Activated T-helper 1 cell treated with anti-CD3 and anti-CD28 coated beads, Interleukin-2, amount 50 U/mL, for 16 hours (primary cell): ENCODE measurements around the gene ZBTB49.
"Not testable (repeated sequence)": the region's sequence is repeated elsewhere in the genome, so short reads cannot be mapped to it uniquely, and the experiment has no call there.

Experiments
- DNase-seq, 2 donors: peaks; one replicate each; pipeline ENCODE4 v3.0.0-alpha.2; 2020; ENCODE audit warnings: low read depth in 1 of 2, low spot score in 1 of 2

Gene ZBTB49

GRCh38 chr4:4289941-4290850 is at the start of gene ZBTB49, which contains the start of gene LYAR:
Gene ZBTB49, plus strand, starts transcription at chr4:4290251. Its CDS starts 9,695 bp downstream, at chr4:4299946.
Gene LYAR, minus strand, starts transcription at chr4:4290154. Its CDS starts 6,412 bp downstream, at chr4:4283742.
- peak; percentile 95 to 97 for DNase-seq

- DNase-seq: no peak
Observed at GRCh38 chr4:4245172-4245571, 44.9 kb upstream of the ZBTB49 start.

- DNase-seq: no peak
Observed at GRCh38 chr4:4247696-4248028, 42.4 kb upstream of the ZBTB49 start.

GRCh38 chr4:4248029-4248884 is 41.8 kb upstream of the ZBTB49 start, which contains the start of gene TMEM128:
Gene TMEM128, minus strand, starts transcription at chr4:4248223. Its CDS starts 21 bp downstream, at chr4:4248202.
- DNase-seq: peak; percentile 85 to 86

- no peak for DNase-seq
Observed at GRCh38 chr4:4248885-4249203, 41.2 kb upstream of the ZBTB49 start.

- not testable (repeated sequence) for DNase-seq
Observed at GRCh38 chr4:4249342-4249741, 40.7 kb upstream of the ZBTB49 start.

GRCh38 chr4:4249866-4250265 is 40.2 kb upstream of the ZBTB49 start:
- no peak for DNase-seq

- DNase-seq: no peak
Observed at GRCh38 chr4:4254199-4254598, 35.9 kb upstream of the ZBTB49 start.

GRCh38 chr4:4254666-4255065 is 35.4 kb upstream of the ZBTB49 start:
- DNase-seq: no peak

GRCh38 chr4:4256799-4257198 is 33.3 kb upstream of the ZBTB49 start:
- DNase-seq: no peak

- DNase-seq: not testable (repeated sequence)
Observed at GRCh38 chr4:4257705-4258104, 32.3 kb upstream of the ZBTB49 start.

- no peak for DNase-seq
Observed at GRCh38 chr4:4259484-4260100, 30.5 kb upstream of the ZBTB49 start.

GRCh38 chr4:4260185-4260751 is 29.8 kb upstream of the ZBTB49 start:
- DNase-seq: no peak

- no peak for DNase-seq
Observed at GRCh38 chr4:4267981-4268380, 22.1 kb upstream of the ZBTB49 start.

GRCh38 chr4:4268776-4269175 is 21.3 kb upstream of the ZBTB49 start:
- DNase-seq: no peak

GRCh38 chr4:4269331-4269731 is 20.7 kb upstream of the ZBTB49 start:
- DNase-seq: peak in 1 of 2 donors; percentile 28

- DNase-seq: peak in 1 of 2 donors; percentile 12
Observed at GRCh38 chr4:4269856-4270255, 20.2 kb upstream of the ZBTB49 start.

- no peak for DNase-seq
Observed at GRCh38 chr4:4270529-4270928, 19.5 kb upstream of the ZBTB49 start.

GRCh38 chr4:4271912-4272311 is 18.1 kb upstream of the ZBTB49 start:
- DNase-seq: no peak

GRCh38 chr4:4274226-4274625 is 15.8 kb upstream of the ZBTB49 start:
- no peak for DNase-seq

- DNase-seq: no peak
Observed at GRCh38 chr4:4277531-4277930, 12.5 kb upstream of the ZBTB49 start.
